Frontal cortex (tissue), 4 donors: ENCODE measurements around the gene NOL4L. TPM values are rescaled to one million over a fixed set of nuclear protein-coding genes. Genes with fewer than 3 reads are reported as not detected.
"Not testable (repeated sequence)": the region's sequence is repeated elsewhere in the genome, so short reads cannot be mapped to it uniquely, and the experiment has no call there.

Source experiments
- DNase-seq, 2 donors: peaks; one replicate each; pipeline ENCODE4 v3.0.0; 2012; ENCODE audit warnings: low spot score in 2 of 2
- FAIRE-seq: peaks from 2 replicates; lab custom pipeline; 2012; peaks lifted over from hg19 to GRCh38; lab: Jason Lieb, UNC
- total RNA-seq: library from RNA; depleted of rRNA; stranded (reverse); fragments of >200 nt; gene quantifications from one replicate; pipeline ENCODE4 v1.2.3, GENCODE V29; 2014
- donor health status: control.
- donor health status: control.
- donor health status: control.

Gene NOL4L
- total RNA-seq, 1 donor from 2014 or later = 13.0 TPM

- no peak for DNase-seq
Observed at GRCh38 chr20:32496811-32497533, 88.2 kb downstream of the NOL4L start.

GRCh38 chr20:32495949-32496348 lies 89.2 kb downstream of the NOL4L start:
- FAIRE-seq (no peak), DNase-seq (no peak)

More at GRCh38 chr20:32496811-32497533, 88.2 kb downstream of the NOL4L start:
- FAIRE-seq = no peak

GRCh38 chr20:32495217-32495565 lies 89.9 kb downstream of the NOL4L start:
- no peak for FAIRE-seq
- no peak for DNase-seq

- DNase-seq = no peak
- FAIRE-seq = no peak
Observed at GRCh38 chr20:32494483-32495216, 90.5 kb downstream of the NOL4L start.

GRCh38 chr20:32493356-32493755 lies 91.8 kb downstream of the NOL4L start:
- FAIRE-seq (no peak), DNase-seq (no peak)

- not testable (repeated sequence) for DNase-seq, FAIRE-seq
Observed at GRCh38 chr20:32491764-32492151, 93.4 kb downstream of the NOL4L start.

- FAIRE-seq = no peak
- no peak for DNase-seq
Observed at GRCh38 chr20:32490942-32491763, 94.0 kb downstream of the NOL4L start.

GRCh38 chr20:32488066-32488838 lies 96.9 kb downstream of the NOL4L start:
- no peak for FAIRE-seq
- DNase-seq = no peak

- FAIRE-seq (no peak), DNase-seq (no peak)
Observed at GRCh38 chr20:32487381-32487780, 97.8 kb downstream of the NOL4L start.

- no peak for FAIRE-seq
Observed at GRCh38 chr20:32485770-32486478, 99.2 kb downstream of the NOL4L start.

GRCh38 chr20:32484958-32485769 lies 100.0 kb downstream of the NOL4L start:
- FAIRE-seq = peak; percentile 85
- DNase-seq = peak; percentile 57 to 70

More at GRCh38 chr20:32485770-32486478, 99.2 kb downstream of the NOL4L start:
- DNase-seq = peak in 1 of 2 donors; percentile 5

GRCh38 chr20:32484225-32484957 lies 100.7 kb downstream of the NOL4L start:
- DNase-seq = peak; percentile 35 to 63
- no peak for FAIRE-seq

GRCh38 chr20:32483351-32484224 lies 101.5 kb downstream of the NOL4L start:
- FAIRE-seq (no peak), DNase-seq (peak; percentile 90 to 93)

- DNase-seq (peak; percentile 57 to 59), FAIRE-seq (no peak)
Observed at GRCh38 chr20:32482442-32483261, 102.5 kb downstream of the NOL4L start.

GRCh38 chr20:32482143-32482441 lies 103.0 kb downstream of the NOL4L start:
- DNase-seq (peak in 1 of 2 donors; percentile 14), FAIRE-seq (no peak)
